ENCODE results near the gene POLR1D.

- TF ChIP-seq CTCF (IDR thresholded peaks at IDR 0.05) = peak in 1 of 6 experiments; percentile 28
- no peak for TF ChIP-seq POLR2A (IDR thresholded peaks at IDR 0.05)
These were observed 569 bp downstream of the POLR1D start for GRCh38 chr13:27622102-27622820.

All from esophagus squamous epithelium (tissue), 4 donors.